DND-41 (cell line): ENCODE measurements around the gene COG3.

Experiments used
- EZH2 ChIP-seq: IDR thresholded peaks from 3 replicates; pipeline ENCODE4 v1.6.1; 2012; ENCODE audit warnings: borderline replicate concordance, low read depth, mild to moderate bottlenecking, moderate library complexity, low read length, inconsistent platforms; ENCODE audit not compliant: severe bottlenecking
- TF ChIP-seq, protein P1 (sequence below): IDR thresholded peaks from 2 replicates; pipeline ENCODE4 v1.5.1; 2012; ENCODE audit warnings: borderline replicate concordance, low read length, moderate library complexity, mild to moderate bottlenecking; ENCODE audit not compliant: poor library complexity, severe bottlenecking; ENCODE audit errors: extremely low read depth

DNA sequence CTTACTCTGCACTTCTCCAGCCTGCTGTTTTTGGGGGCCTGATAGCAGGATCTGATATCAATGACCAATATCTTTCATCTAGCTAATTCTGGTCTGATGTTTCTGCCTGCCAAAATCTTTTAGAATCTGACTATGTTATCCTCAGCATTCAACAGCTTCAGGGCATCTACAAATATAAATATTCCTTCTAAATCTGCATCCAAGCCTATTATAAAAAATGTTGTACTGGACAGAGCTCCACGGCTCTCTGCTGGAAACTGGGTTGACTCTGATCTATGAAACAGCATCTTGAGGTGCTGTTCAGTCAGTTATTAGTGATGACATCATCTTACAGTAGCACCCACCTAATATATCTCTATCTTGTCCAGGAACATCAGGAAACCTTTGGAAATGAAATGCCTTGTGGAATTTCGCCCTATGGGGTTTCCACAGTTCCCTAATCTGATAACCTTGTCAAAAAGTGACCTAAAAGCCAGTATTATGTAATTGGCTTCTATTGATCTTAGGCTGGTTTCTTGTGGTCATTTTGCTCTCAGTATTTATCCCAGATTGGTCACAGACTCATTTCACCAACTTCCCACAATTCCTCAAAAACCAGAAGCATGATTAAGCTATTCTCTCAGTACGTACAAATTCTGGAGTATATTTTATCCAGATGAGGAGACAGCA is 117.8 kb downstream of the COG3 start:
- TF ChIP-seq, protein P1, sequence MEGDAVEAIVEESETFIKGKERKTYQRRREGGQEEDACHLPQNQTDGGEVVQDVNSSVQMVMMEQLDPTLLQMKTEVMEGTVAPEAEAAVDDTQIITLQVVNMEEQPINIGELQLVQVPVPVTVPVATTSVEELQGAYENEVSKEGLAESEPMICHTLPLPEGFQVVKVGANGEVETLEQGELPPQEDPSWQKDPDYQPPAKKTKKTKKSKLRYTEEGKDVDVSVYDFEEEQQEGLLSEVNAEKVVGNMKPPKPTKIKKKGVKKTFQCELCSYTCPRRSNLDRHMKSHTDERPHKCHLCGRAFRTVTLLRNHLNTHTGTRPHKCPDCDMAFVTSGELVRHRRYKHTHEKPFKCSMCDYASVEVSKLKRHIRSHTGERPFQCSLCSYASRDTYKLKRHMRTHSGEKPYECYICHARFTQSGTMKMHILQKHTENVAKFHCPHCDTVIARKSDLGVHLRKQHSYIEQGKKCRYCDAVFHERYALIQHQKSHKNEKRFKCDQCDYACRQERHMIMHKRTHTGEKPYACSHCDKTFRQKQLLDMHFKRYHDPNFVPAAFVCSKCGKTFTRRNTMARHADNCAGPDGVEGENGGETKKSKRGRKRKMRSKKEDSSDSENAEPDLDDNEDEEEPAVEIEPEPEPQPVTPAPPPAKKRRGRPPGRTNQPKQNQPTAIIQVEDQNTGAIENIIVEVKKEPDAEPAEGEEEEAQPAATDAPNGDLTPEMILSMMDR, result no peak
- no peak for TF ChIP-seq EZH2
